NCI-H2029 (cell line): ENCODE data around the gene FAM163B.

ENCODE experiments used
- DNase-seq: peaks from one replicate; lab custom pipeline; 2025; lab: John Stamatoyannopoulos, UW

FAM163B gene

GRCh38 chr9:133545494-133546286, 63.5 kb downstream of the FAM163B start:
- no peak for DNase-seq

DNA sequence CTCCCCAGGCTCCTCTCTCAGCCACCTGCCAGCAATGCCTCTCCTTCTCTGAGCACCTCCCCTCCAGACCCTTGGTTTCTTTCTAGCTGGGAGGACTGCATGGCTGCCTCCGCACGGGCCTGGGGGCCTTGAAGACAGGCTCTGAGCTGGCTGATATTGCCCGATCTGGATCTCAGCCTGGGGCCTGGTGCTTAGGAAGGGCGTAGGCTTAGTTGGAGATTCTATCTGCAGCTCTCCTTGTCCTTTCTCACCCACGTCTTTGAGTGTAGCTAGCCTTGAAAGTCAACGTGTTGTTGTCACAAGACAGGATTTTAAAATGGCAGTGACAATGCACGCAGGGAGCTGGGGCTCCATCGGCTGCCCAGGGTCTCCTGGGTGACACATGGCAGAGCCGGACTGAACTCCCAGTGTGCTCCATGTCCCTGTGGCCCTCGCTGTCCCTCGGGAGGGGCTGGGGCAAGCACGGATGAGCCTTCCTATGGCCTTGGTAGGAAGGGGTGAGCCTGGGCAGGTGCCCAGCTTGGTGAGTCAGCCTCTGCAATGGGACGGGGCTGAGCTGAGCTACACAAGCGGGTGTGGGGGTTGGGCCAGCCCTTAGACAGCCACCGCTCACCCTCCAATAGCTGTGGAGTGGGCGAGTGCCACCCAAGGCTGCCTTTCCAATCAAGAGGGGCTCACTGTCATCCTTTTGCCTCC, 65.3 kb downstream of the FAM163B start:
- no peak for DNase-seq

DNA sequence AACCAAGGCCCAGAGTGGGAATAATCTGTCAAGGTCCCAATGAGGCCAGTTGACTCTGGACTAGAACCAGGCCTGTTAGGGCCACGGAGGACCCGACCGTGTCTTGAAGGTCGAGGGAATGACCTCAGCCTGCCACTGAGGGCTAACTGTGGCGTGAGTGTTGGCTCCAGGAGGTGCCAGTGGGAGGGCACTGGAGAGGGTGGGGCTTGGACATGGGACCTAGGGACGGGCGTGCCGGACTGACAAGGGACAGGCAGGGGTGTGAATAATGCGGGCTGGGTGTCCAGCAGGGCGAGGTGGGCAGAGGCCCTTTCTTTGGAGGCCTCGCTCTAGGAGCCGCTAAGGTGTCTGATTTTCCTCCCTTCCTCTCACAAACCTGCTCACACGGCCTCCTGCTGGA, 67.2 kb downstream of the FAM163B start:
- no peak for DNase-seq

GRCh38 chr9:133540698-133541025, 68.5 kb downstream of the FAM163B start:
- no peak for DNase-seq

GRCh38 chr9:133539991-133540697, 69.0 kb downstream of the FAM163B start:
- no peak for DNase-seq

GRCh38 chr9:133538851-133539833, 70.0 kb downstream of the FAM163B start:
- DNase-seq: no peak

DNA sequence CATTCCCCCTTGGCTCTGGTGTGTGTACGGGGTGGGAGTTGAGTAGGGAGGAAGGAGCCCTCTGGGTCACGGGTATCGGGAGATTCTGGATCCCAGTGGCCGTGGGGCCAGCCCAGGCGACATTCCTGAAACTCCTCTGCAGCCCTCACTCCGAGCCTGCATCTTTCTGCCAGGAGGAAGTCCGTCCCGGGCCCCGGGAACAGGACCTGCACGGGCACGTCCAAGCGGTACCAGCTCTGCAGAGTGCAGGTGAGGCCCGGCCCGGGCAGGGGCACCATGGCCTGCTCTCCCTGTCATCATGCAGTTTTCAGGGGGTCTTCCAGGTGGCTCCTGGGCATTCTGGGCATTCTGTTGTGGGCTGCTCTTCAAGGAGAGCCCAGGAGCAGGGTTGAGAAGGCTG, 71.0 kb downstream of the FAM163B start:
- DNase-seq: no peak

- no peak for DNase-seq
These were observed 71.9 kb downstream of the FAM163B start for GRCh38 chr9:133537257-133537656.

GRCh38 chr9:133536536-133536935, 72.7 kb downstream of the FAM163B start:
- DNase-seq: no peak

DNA sequence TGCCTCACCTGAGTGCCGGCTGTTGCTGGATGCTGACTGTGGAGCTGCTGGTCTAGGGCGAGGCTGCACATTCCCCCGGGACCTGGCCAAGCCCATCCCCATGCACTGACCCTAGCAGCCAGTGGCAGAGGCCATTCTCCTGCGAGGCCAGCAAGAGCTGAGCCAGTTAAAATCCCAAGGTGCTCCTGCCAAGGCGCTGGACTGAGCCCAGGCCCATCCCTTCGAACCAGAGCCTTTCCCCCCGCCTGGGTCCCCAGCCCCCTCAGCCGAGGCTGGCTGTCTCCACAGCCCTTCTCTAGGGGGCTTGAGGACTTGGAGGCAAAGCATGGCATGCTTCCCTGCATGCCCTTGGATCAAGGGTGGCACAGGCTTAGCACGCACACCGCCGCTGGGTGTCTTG, 73.1 kb downstream of the FAM163B start:
- DNase-seq: no peak

GRCh38 chr9:133535306-133535877, 73.8 kb downstream of the FAM163B start:
- no peak for DNase-seq

DNA sequence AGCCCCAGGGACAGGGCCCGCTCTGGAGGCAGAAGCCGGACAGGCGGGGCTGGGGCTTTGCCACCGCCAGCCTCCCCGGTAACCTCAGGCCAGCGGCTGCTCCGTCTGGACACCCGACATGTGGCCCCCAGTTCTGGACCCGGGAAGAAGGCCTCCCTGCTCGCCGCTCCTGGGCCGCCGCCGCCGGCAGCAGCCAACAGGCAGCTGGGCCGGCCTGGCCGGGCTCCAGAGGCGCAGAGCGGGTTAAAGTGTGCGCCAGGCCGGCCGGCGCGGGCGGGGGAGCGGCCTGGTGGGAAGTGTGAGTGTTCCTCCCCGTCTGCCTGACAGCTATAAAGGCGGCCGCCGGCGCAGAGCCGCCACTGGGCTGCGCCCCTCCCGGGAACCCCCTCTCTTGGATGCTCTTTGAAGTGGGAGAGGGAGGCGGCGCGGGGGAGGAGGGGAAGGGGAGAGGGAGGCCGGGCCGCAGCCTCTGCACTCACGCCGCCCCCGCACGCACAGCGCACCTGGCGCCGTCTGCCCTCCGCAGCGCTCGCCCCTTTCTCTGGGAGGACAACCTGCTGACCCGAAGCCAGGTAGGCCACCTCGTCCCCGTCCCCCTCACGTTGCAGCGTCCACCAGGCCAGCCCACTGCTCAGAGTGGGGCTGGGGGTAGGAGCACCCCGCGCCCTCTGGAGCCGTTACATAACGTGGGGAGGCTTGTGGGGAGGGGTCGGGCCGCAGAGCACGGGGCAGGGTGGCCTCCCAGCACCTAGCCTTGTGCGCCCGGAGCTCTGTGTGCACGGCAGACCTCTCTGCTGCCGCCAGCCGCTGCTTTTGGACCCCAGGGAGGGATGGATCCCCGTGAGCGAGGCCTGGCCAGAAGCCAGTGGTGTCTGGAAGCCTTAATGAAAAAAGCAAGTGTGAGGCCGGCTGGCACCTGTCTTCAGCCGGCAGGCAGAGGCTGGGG, 74.6 kb downstream of the FAM163B start, which contains the start of gene ADAMTSL2:
TSS of gene ADAMTSL2 (plus strand) at position 359 of the 946 bp plus-strand sequence. CDS start 2,009 bp downstream, outside the sequence.
- peak; percentile 79 for DNase-seq

GRCh38 chr9:133533857-133534256, 75.3 kb downstream of the FAM163B start:
- DNase-seq: no peak

DNA sequence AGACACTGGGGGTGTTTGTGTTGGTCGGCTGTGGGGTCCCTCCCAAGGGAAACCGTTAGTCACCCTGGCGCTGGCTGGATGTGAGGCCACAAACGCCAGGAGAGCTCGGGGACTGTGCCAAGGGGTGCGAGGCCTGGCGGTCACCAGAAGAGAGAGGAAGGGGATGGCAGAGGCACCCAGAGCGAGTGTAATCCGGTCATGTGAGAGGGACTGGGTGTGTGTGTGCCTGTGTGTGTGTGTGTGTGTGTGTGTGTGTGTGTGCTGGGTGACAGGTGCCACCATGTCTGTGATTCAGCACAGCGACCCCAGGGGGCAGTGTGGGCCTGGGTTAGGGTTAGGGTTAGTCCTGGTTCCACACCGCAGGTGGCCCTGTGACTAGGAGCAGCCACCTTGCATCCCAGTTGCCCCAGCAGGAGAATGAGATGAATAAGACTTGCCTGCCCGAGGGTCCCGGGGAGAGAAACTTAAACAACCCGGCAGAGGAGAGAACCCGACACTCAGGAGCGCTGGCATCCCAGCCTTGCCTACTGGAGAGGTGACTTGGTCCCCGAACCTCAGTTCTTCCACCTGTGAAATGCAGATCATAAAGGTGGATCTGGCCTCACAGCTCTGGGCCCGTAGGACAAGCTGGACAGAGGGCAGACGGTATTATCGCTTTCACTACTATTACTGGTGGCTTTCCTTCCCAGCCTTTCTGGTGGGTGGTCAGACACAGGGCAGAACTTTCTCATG, 76.1 kb downstream of the FAM163B start:
- peak; percentile 74 for DNase-seq

DNA sequence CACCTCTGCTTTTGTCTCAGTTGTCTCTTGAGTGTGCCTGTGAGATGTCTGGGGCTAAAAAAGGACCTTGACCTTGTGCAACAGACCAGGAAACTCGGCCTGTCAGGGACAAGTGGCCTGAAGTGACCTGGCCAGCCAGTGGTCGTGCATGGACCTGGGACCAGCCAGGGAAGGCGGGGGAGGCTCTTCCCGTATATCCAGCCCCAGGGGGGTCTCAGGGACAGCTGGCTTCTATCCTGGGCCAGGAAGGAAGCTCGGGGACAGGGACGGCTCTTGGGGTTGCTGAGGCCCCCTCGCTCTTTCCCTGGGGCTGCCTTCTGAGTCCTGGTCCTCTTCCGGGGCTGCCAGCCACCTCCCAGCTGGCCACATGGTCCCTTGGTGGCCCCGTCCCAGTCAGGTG, 77.9 kb downstream of the FAM163B start:
- DNase-seq: no peak

- DNase-seq: no peak
These were observed 79.3 kb downstream of the FAM163B start for GRCh38 chr9:133529874-133530273.

DNA sequence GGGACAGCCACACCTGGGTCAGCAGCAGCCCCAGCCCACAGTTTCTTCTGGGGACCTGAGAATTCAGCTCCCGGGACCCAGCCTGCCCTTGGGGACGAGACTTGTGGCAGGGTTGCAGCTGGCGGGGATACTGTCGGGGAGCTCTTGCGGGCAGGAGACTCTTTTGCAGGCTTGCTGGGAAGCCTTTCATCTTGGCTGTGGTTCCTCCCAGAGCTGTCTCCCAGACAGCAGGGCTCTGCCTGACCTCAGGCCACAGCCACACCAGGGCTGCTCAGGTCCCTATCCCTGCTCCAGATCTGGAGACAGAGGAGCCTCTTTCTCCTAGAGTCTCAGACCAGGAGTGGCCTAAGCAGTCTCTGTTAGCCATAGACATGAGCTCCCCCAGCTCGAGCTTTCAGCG, 79.7 kb downstream of the FAM163B start:
- DNase-seq: no peak

GRCh38 chr9:133528876-133529241, 80.3 kb downstream of the FAM163B start:
- peak; percentile 81 for DNase-seq
